ENCODE measurements around the gene COL11A2. TPM values are rescaled to one million over a fixed set of nuclear protein-coding genes. Genes with fewer than 3 reads are reported as not detected.

The COL11A2 gene
- total and polyA plus RNA-seq, 2 of the 13 experiments (the other 11 are each of a cell fraction or from before 2014, with no cell fraction given), result 0.55 TPM

DNA sequence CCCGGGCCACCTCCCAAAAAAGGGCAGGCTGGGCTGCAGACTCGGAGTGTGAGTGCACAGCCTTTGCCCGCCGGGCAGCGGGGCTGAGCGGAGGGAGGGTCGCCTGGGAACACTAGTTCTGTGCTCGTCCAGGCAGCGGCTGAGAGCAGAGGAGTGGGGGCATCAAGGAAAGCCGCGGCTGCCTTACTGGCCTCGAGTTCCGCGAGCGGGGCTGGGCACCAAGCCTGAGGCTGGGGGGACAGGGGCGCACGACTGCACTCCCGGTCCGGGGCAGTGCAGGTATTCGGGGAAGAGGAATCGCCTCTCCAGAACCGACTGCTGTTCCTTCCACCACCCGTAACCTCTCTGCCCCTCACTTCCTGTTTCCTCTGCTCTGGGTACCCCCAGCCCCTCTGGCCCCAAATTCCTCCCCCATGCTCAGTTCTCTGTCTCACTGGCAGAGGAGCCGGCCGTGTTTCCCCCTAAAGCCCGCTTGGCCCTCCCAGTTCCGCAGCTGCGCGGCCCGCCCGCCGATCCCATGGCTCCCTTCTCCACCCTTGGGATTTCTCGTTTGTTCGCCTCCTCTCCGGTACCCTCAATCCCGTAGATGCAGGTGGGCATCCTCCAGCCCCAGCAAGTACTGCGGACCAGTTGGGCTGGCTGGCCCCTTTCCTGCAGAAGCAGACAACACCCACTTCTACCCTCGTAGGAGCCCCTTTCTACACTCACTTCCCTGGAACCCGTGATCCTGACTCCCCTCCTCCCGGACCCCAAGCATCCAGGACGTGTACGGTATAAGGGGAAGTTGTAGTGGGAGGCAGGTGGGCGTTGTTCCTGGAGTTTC is 21.1 kb upstream of the COL11A2 start (continued):
- TF ChIP-seq, protein P1, sequence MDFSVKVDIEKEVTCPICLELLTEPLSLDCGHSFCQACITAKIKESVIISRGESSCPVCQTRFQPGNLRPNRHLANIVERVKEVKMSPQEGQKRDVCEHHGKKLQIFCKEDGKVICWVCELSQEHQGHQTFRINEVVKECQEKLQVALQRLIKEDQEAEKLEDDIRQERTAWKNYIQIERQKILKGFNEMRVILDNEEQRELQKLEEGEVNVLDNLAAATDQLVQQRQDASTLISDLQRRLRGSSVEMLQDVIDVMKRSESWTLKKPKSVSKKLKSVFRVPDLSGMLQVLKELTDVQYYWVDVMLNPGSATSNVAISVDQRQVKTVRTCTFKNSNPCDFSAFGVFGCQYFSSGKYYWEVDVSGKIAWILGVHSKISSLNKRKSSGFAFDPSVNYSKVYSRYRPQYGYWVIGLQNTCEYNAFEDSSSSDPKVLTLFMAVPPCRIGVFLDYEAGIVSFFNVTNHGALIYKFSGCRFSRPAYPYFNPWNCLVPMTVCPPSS (IDR thresholded peaks at IDR 0.05), result no peak
- TF ChIP-seq ZSCAN22 (CRISPR knock-in tag; IDR thresholded peaks at IDR 0.05), result no peak
- TF ChIP-seq, protein P2, sequence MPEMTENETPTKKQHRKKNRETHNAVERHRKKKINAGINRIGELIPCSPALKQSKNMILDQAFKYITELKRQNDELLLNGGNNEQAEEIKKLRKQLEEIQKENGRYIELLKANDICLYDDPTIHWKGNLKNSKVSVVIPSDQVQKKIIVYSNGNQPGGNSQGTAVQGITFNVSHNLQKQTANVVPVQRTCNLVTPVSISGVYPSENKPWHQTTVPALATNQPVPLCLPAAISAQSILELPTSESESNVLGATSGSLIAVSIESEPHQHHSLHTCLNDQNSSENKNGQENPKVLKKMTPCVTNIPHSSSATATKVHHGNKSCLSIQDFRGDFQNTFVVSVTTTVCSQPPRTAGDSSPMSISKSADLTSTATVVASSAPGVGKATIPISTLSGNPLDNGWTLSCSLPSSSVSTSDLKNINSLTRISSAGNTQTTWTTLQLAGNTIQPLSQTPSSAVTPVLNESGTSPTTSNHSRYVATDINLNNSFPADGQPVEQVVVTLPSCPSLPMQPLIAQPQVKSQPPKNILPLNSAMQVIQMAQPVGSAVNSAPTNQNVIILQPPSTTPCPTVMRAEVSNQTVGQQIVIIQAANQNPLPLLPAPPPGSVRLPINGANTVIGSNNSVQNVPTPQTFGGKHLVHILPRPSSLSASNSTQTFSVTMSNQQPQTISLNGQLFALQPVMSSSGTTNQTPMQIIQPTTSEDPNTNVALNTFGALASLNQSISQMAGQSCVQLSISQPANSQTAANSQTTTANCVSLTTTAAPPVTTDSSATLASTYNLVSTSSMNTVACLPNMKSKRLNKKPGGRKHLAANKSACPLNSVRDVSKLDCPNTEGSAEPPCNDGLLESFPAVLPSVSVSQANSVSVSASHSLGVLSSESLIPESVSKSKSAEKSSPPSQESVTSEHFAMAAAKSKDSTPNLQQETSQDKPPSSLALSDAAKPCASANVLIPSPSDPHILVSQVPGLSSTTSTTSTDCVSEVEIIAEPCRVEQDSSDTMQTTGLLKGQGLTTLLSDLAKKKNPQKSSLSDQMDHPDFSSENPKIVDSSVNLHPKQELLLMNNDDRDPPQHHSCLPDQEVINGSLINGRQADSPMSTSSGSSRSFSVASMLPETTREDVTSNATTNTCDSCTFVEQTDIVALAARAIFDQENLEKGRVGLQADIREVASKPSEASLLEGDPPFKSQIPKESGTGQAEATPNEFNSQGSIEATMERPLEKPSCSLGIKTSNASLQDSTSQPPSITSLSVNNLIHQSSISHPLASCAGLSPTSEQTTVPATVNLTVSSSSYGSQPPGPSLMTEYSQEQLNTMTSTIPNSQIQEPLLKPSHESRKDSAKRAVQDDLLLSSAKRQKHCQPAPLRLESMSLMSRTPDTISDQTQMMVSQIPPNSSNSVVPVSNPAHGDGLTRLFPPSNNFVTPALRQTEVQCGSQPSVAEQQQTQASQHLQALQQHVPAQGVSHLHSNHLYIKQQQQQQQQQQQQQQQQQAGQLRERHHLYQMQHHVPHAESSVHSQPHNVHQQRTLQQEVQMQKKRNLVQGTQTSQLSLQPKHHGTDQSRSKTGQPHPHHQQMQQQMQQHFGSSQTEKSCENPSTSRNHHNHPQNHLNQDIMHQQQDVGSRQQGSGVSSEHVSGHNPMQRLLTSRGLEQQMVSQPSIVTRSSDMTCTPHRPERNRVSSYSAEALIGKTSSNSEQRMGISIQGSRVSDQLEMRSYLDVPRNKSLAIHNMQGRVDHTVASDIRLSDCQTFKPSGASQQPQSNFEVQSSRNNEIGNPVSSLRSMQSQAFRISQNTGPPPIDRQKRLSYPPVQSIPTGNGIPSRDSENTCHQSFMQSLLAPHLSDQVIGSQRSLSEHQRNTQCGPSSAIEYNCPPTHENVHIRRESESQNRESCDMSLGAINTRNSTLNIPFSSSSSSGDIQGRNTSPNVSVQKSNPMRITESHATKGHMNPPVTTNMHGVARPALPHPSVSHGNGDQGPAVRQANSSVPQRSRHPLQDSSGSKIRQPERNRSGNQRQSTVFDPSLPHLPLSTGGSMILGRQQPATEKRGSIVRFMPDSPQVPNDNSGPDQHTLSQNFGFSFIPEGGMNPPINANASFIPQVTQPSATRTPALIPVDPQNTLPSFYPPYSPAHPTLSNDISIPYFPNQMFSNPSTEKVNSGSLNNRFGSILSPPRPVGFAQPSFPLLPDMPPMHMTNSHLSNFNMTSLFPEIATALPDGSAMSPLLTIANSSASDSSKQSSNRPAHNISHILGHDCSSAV (CRISPR knock-in tag; IDR thresholded peaks at IDR 0.05; ENCODE audit: borderline replicate concordance), result no peak
- TF ChIP-seq CAMTA2 (CRISPR knock-in tag; IDR thresholded peaks at IDR 0.05; ENCODE audit: borderline replicate concordance), result no peak
- TF ChIP-seq, protein P3, sequence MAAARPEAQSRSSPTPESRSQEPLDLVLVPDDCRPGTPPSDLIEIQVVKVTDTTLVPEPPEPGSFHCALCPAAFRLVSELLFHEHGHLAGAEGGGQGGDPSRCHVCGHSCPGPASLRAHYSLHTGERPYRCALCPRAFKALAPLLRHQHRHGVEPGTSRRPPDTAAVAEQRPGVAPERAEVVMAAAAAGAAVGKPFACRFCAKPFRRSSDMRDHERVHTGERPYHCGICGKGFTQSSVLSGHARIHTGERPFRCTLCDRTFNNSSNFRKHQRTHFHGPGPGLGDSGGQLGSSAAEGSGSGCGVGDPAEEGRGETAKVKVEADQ (CRISPR knock-in tag; IDR thresholded peaks at IDR 0.05; ENCODE audit: borderline replicate concordance), result no peak
- no peak for TF ChIP-seq ZSCAN12 (CRISPR knock-in tag; IDR thresholded peaks at IDR 0.05)
- TF ChIP-seq ZSCAN21 (CRISPR knock-in tag; IDR thresholded peaks at IDR 0.05; ENCODE audit: borderline replicate concordance), result peak; percentile 23; the same call in 1 of the 2 replicates
- TF ChIP-seq HNRNPUL1 (IDR thresholded peaks at IDR 0.05; ENCODE audit: low read depth, low read length), result no peak
- no peak for TF ChIP-seq NCOA1 (CRISPR knock-in tag; IDR thresholded peaks at IDR 0.05)
- no peak for TF ChIP-seq KDM6A (CRISPR knock-in tag; IDR thresholded peaks at IDR 0.05; ENCODE audit: low read depth)
- TF ChIP-seq, protein P4, sequence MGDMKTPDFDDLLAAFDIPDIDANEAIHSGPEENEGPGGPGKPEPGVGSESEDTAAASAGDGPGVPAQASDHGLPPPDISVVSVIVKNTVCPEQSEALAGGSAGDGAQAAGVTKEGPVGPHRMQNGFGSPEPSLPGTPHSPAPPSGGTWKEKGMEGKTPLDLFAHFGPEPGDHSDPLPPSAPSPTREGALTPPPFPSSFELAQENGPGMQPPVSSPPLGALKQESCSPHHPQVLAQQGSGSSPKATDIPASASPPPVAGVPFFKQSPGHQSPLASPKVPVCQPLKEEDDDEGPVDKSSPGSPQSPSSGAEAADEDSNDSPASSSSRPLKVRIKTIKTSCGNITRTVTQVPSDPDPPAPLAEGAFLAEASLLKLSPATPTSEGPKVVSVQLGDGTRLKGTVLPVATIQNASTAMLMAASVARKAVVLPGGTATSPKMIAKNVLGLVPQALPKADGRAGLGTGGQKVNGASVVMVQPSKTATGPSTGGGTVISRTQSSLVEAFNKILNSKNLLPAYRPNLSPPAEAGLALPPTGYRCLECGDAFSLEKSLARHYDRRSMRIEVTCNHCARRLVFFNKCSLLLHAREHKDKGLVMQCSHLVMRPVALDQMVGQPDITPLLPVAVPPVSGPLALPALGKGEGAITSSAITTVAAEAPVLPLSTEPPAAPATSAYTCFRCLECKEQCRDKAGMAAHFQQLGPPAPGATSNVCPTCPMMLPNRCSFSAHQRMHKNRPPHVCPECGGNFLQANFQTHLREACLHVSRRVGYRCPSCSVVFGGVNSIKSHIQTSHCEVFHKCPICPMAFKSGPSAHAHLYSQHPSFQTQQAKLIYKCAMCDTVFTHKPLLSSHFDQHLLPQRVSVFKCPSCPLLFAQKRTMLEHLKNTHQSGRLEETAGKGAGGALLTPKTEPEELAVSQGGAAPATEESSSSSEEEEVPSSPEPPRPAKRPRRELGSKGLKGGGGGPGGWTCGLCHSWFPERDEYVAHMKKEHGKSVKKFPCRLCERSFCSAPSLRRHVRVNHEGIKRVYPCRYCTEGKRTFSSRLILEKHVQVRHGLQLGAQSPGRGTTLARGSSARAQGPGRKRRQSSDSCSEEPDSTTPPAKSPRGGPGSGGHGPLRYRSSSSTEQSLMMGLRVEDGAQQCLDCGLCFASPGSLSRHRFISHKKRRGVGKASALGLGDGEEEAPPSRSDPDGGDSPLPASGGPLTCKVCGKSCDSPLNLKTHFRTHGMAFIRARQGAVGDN (CRISPR knock-in tag; IDR thresholded peaks at IDR 0.05), result peak; percentile 54
